ENCODE results near the gene ADH4.
"Not testable (repeated sequence)": the region's sequence is repeated elsewhere in the genome, so short reads cannot be mapped to it uniquely, and the experiment has no call there.

ADH4 gene

DNA sequence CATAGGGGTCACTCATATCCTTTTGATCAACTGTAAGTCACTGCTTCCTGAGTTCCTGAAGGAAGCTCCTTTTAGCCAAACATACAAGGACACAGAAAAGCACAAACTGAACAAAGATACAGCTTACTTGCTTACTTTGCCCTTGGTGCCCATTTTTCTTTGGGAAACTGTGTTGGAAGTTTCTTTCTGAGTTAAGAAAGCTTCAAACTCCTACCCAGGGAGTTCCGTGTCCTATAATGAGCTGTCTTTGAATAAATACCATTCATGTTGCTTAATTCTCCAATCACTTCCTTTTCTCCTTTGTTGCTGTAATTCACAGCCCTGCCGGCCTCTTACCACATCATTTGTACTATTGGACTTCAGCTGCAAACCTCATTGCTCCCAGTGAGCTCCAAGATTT is at the start of gene ADH4:
TSS of gene ADH4 (minus strand) at position 228 of the 400 bp plus-strand sequence. CDS start at position 153, 75 bp downstream.
- H3K4me1 ChIP-seq (ENCODE audit: control insufficient read depth, insufficient read depth, low read length), result peaks cover 3% of the 10 kb centered on the region
- no peaks in the 10 kb centered on the region for H3K9me3 ChIP-seq (ENCODE audit: control insufficient read depth, low read length)
- no peaks in the 10 kb centered on the region for H3K27me3 ChIP-seq (ENCODE audit: control insufficient read depth, insufficient read depth, low read length)
- H3K36me3 ChIP-seq (ENCODE audit: control insufficient read depth, insufficient read depth, low read length), result no peaks in the 10 kb centered on the region
- no peak within 1 kb of the TSS for H3K4me3 ChIP-seq (ENCODE audit: low read length)
- no peak within 1 kb of the TSS for H3K9ac ChIP-seq (ENCODE audit: low read length)

DNA sequence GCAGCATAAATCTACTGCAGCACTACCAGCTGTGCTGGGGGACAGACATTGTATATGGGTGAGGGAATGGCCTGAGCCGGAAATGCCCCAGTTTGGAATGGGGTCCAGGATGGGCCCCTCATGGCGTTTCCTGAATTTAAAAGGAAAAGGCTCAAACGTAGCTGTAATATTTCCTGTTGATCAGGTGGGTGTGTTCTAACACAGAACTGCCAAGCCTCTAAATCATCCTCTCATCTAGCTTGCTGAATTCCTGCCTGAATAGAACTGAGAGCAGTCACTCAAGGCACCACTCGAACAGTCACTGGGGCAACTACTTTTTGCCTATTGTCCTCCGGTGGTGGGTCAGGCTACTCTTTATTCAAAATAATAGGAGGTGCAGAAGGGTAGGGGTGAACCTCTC is 46.2 kb upstream of the ADH4 start:
- Histone ChIP-seq H3K4me3 (ENCODE audit: low read length) (no peak overlapping the region), H3K36me3 (ENCODE audit: control insufficient read depth, insufficient read depth, low read length) (no peaks in the 10 kb centered on the region), H3K27me3 (ENCODE audit: control insufficient read depth, insufficient read depth, low read length) (no peaks in the 10 kb centered on the region), H3K9ac (ENCODE audit: low read length) (no peak overlapping the region), H3K9me3 (ENCODE audit: control insufficient read depth, low read length) (no peaks in the 10 kb centered on the region), H3K4me1 (ENCODE audit: control insufficient read depth, insufficient read depth, low read length) (no peaks in the 10 kb centered on the region)

DNA sequence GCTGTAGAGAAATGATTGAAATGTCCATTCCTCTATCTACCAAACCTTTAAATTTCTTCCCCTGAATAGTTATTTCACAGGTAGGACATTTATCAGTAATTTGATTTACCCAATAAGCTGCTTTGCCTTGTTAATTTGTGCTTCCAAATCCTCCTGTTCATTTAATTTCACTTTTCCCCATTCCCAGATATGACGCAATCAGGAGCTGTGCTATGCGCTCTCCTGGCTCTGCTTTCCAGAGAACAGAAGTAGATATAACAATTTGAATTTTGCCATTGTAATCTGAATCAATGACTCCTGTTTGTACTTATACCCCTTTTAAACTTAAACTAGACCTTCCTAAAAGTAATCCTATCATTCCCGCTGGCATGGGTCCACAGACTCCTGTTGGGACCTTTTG is 45.8 kb upstream of the ADH4 start:
- not testable (repeated sequence) for H3K36me3 ChIP-seq (ENCODE audit: control insufficient read depth, insufficient read depth, low read length); H3K4me1 ChIP-seq (ENCODE audit: control insufficient read depth, insufficient read depth, low read length); H3K9ac ChIP-seq (ENCODE audit: low read length); H3K4me3 ChIP-seq (ENCODE audit: low read length); H3K27me3 ChIP-seq (ENCODE audit: control insufficient read depth, insufficient read depth, low read length); H3K9me3 ChIP-seq (ENCODE audit: control insufficient read depth, low read length)

DNA sequence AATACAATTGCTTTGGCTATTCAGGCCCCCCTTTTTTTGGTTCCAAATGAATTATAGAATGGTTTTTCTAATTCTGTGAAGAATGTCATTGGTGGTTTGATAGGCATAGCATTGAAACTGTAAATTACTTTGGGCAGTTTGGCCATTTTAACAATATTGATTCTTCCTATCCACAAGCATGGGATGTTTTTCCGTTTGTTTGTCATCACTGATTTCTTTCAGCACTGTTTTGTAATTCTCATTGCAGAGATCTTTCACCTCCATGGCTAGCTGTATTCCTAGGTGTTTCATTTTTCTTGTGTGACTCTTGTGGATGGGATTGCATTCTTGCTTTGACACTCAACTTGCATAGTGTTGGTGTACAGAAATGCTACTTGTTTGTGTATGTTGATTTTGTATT is 41.9 kb upstream of the ADH4 start:
- H3K27me3 ChIP-seq (ENCODE audit: control insufficient read depth, insufficient read depth, low read length), result no peaks in the 10 kb centered on the region
- H3K9me3 ChIP-seq (ENCODE audit: control insufficient read depth, low read length), result no peaks in the 10 kb centered on the region
- no peaks in the 10 kb centered on the region for H3K4me1 ChIP-seq (ENCODE audit: control insufficient read depth, insufficient read depth, low read length)
- no peak overlapping the region for H3K4me3 ChIP-seq (ENCODE audit: low read length)
- H3K9ac ChIP-seq (ENCODE audit: low read length), result no peak overlapping the region
- H3K36me3 ChIP-seq (ENCODE audit: control insufficient read depth, insufficient read depth, low read length), result no peaks in the 10 kb centered on the region

DNA sequence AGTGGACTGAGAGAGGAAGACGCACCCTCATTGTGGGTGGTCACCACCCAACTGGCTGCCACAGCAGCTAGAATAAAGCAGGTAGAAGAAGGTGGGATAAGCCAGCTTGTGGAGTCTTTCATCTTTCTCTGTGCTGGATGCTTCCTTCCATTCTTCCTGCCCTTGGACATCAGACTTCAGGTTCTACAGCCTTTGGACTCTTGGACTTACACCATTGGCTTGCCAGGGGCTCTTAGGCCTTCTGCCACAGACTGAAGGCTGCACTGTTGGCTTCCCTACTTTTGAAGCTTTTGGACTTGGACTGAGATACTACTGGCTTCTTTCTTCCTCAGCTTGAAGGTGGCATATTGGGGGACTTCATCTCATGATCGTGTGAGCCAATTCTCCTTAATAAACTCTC is 41.5 kb upstream of the ADH4 start:
- no peaks in the 10 kb centered on the region for H3K27me3 ChIP-seq (ENCODE audit: control insufficient read depth, insufficient read depth, low read length)
- no peak overlapping the region for H3K4me3 ChIP-seq (ENCODE audit: low read length)
- no peaks in the 10 kb centered on the region for H3K4me1 ChIP-seq (ENCODE audit: control insufficient read depth, insufficient read depth, low read length)
- no peaks in the 10 kb centered on the region for H3K36me3 ChIP-seq (ENCODE audit: control insufficient read depth, insufficient read depth, low read length)
- no peak overlapping the region for H3K9ac ChIP-seq (ENCODE audit: low read length)
- H3K9me3 ChIP-seq (ENCODE audit: control insufficient read depth, low read length), result no peaks in the 10 kb centered on the region

DNA sequence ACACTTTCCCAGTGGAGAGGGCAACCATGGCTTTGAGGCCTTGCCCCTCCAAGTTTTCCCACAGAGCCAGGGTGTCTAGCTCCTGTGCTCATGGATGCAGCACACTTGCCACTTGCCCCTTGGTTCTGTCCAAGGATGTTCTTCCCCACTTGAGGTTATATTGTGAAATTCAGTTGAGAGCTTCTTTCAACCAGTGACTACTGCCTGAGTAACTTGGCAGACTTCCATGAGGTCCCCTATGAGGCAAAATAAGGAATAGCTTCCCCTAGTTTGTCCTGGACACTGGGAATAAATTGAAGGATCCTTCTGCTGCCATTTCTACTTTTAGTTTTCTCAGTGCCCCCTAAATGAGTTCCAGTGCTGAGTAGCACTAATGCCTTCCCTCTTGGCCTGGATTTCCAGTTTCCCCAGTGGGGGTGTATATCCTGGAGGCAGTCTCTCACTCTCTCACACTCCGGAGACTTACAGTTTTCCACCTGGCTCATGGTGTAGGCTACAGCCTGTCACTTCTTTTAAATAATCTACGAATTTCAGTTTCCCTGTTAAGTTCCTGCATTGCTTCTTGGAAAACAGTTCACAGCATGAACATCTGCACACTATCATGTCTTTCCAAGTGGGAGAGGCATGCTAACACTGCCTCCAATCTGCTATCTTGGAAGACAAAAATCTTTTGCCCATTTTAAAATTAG is 36.4 kb upstream of the ADH4 start:
- Histone ChIP-seq H3K9ac (ENCODE audit: low read length) (no peak overlapping the region), H3K36me3 (ENCODE audit: control insufficient read depth, insufficient read depth, low read length) (no peaks in the 10 kb centered on the region), H3K4me3 (ENCODE audit: low read length) (no peak overlapping the region), H3K27me3 (ENCODE audit: control insufficient read depth, insufficient read depth, low read length) (no peaks in the 10 kb centered on the region), H3K9me3 (ENCODE audit: control insufficient read depth, low read length) (no peaks in the 10 kb centered on the region), H3K4me1 (ENCODE audit: control insufficient read depth, insufficient read depth, low read length) (no peaks in the 10 kb centered on the region)

DNA sequence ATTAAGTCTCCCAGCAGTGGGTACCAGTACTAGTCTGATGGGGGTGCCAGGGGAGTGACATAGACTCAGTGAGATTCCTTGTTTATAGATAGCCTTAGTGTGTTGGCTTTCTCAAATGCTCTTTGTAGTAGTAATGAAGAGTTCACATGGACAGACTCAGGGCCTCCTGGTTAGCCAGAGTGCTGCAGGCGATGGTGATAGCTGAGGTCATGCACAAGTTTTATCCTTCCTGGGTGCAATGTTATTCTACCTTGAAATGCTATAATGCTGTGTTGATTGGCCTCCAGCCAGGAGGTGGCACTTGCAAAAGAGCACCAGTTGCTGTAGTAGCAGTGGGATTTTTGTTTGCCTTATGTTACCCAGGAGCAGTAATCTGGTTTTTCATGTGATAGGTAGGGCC is 35.5 kb upstream of the ADH4 start:
- Histone ChIP-seq H3K36me3 (ENCODE audit: control insufficient read depth, insufficient read depth, low read length) (no peaks in the 10 kb centered on the region), H3K4me1 (ENCODE audit: control insufficient read depth, insufficient read depth, low read length) (no peaks in the 10 kb centered on the region), H3K9ac (ENCODE audit: low read length) (no peak overlapping the region), H3K27me3 (ENCODE audit: control insufficient read depth, insufficient read depth, low read length) (no peaks in the 10 kb centered on the region), H3K9me3 (ENCODE audit: control insufficient read depth, low read length) (no peaks in the 10 kb centered on the region), H3K4me3 (ENCODE audit: low read length) (no peak overlapping the region)

DNA sequence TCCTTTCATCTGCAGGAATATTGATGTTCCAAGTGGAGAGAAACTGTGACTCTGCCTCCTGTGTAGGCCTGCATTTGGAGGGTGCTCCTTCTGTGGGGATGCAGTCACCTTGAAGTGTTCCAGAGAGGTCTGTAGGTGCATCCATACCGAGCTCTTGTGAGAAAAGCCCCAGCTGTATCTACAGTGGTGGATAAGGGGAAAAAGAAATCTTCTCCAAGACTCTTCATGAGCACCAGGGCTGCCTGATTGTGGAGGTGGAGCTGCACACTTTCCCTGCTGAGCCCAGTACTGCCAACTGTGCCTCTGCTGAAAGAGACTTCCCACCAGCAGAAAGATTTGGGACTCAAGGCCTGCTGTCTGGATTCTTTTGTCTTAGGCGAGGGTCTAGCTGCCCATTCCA is 35.1 kb upstream of the ADH4 start:
- Histone ChIP-seq H3K9me3 (ENCODE audit: control insufficient read depth, low read length) (no peaks in the 10 kb centered on the region), H3K9ac (ENCODE audit: low read length) (no peak overlapping the region), H3K36me3 (ENCODE audit: control insufficient read depth, insufficient read depth, low read length) (no peaks in the 10 kb centered on the region), H3K27me3 (ENCODE audit: control insufficient read depth, insufficient read depth, low read length) (no peaks in the 10 kb centered on the region), H3K4me3 (ENCODE audit: low read length) (no peak overlapping the region), H3K4me1 (ENCODE audit: control insufficient read depth, insufficient read depth, low read length) (no peaks in the 10 kb centered on the region)

DNA sequence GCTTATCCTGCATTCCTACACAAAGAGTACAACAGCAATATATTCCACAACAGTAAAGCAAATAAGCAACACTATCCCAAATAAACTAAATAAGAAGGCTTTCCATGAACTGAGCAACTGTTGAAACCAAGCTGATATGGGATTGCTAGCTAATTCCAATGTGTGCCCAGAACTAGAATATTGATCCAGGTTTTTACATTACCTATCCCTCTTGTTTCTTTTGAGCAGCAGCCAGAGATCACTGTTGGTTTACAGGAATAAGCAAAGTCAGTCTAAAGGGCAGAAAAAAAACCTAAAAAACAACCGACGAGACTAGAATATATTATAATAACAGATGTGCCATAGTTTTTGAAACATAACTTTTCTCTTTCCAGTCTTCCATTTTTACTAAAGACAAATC is 22.4 kb upstream of the ADH4 start:
- Histone ChIP-seq H3K4me3 (ENCODE audit: low read length) (no peak overlapping the region), H3K9ac (ENCODE audit: low read length) (no peak overlapping the region), H3K4me1 (ENCODE audit: control insufficient read depth, insufficient read depth, low read length) (no peaks in the 10 kb centered on the region), H3K36me3 (ENCODE audit: control insufficient read depth, insufficient read depth, low read length) (no peaks in the 10 kb centered on the region), H3K9me3 (ENCODE audit: control insufficient read depth, low read length) (no peaks in the 10 kb centered on the region), H3K27me3 (ENCODE audit: control insufficient read depth, insufficient read depth, low read length) (no peaks in the 10 kb centered on the region)

DNA sequence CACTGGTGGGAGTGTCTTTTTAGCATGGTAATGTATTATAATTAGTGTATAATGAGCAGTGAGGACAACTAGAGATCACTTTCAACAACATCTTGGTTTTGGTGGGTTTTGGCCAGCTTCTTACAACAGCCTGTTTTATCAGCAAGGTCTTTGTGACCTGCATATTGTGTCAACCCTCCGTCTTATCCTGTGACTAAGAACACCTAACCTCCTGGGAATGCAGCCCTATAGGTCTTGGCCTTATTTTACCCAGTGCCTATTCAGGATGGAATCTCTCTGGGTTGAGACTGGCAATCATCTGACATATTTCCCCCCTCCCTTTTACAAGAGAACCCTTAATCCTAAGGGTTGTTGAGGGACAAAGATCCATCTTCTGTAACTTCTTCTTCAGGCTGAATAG is 21.9 kb upstream of the ADH4 start:
- H3K9ac ChIP-seq (ENCODE audit: low read length), result no peak overlapping the region
- H3K9me3 ChIP-seq (ENCODE audit: control insufficient read depth, low read length), result no peaks in the 10 kb centered on the region
- H3K27me3 ChIP-seq (ENCODE audit: control insufficient read depth, insufficient read depth, low read length), result no peaks in the 10 kb centered on the region
- H3K4me1 ChIP-seq (ENCODE audit: control insufficient read depth, insufficient read depth, low read length), result no peaks in the 10 kb centered on the region
- no peak overlapping the region for H3K4me3 ChIP-seq (ENCODE audit: low read length)
- no peaks in the 10 kb centered on the region for H3K36me3 ChIP-seq (ENCODE audit: control insufficient read depth, insufficient read depth, low read length)

DNA sequence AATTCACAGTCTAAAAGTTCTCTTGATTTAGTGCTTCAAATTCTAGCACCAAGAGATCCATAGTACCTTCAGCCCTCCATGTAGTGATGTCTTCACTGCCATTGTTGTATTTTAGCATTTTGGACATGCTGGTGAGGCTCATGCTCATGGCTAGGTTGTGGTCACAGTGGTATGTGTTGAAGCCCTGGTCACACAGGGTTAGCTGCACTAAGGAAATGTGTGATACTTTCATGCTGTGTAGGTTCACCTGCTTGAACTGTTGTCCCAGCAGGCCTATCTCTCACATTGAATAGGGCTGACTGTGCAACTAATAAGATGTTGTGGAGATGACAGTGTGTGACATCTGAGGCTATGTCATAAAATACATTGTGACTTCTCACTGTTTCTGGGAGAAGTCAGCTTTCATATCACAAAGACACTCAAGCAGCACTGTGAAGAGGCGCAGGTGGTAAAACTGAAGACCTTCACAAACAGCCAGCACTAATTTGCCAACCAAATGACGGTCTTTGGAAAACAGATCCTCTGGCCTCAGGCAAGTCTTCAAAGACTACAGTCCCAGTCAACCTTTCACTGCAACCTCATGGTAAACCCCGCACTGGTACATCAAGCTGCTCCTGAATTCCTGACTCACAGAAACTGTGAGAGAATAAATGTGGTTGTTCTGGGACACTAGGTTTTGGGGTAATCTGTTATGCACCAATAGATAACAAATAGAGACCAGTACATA is 17.4 kb upstream of the ADH4 start:
- H3K9me3 ChIP-seq (ENCODE audit: control insufficient read depth, low read length), result no peaks in the 10 kb centered on the region
- H3K36me3 ChIP-seq (ENCODE audit: control insufficient read depth, insufficient read depth, low read length), result no peaks in the 10 kb centered on the region
- H3K9ac ChIP-seq (ENCODE audit: low read length), result no peak overlapping the region
- H3K4me3 ChIP-seq (ENCODE audit: low read length), result no peak overlapping the region
- no peaks in the 10 kb centered on the region for H3K27me3 ChIP-seq (ENCODE audit: control insufficient read depth, insufficient read depth, low read length)
- H3K4me1 ChIP-seq (ENCODE audit: control insufficient read depth, insufficient read depth, low read length), result peaks cover 3% of the 10 kb centered on the region

DNA sequence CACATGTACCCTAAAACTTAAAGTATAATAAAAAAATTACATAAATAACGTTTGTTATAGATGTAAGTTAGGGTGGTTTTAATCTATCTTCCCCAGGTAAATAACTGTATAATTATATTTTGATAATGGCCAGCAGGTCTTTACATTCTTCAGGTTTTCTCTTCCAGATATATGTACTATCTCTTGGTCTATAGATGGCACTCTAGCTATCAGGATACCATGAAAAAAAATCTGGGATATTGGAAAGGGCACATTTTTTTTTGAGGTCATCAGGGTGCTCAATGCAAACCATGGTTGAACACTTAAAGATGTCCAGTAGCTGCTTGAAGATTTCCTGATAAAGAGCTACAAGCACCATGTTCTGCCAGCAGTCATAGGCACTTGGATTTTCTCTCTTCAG is 15.6 kb upstream of the ADH4 start:
- H3K9me3 ChIP-seq (ENCODE audit: control insufficient read depth, low read length), result no peaks in the 10 kb centered on the region
- no peak overlapping the region for H3K4me3 ChIP-seq (ENCODE audit: low read length)
- H3K4me1 ChIP-seq (ENCODE audit: control insufficient read depth, insufficient read depth, low read length), result peaks cover 3% of the 10 kb centered on the region
- no peak overlapping the region for H3K9ac ChIP-seq (ENCODE audit: low read length)
- H3K36me3 ChIP-seq (ENCODE audit: control insufficient read depth, insufficient read depth, low read length), result no peaks in the 10 kb centered on the region
- no peaks in the 10 kb centered on the region for H3K27me3 ChIP-seq (ENCODE audit: control insufficient read depth, insufficient read depth, low read length)
